ENCODE measurements around the gene OR2L2. TPM values are rescaled to one million over a fixed set of nuclear protein-coding genes. Genes with fewer than 3 reads are reported as not detected.

The OR2L2 gene
- total RNA-seq, 3 donors from 2014 or later (not counting 1 experiment from before 2014, with no cell fraction given) = 0.18 to 0.19 TPM; not detected in 1

DNA sequence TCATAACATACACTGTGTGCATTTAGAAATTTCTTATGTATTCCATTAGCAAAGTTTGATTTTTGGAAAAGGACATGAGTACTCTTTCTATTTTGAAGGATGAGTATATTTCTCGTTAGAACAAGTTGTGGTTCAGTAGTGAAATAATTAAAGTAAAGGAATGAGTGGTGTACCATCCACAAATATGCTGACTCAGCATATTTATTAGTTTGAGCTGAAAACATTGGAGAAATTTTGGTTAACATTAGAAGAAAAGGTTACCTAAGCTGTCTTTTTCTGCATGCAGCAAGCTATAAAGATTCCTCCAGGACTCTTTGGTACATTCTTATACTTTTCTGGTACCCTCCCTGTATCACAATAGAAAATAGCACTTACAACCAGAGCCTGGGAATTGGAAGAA, 22.1 kb upstream of the OR2L2 start:
- H3K27me3 ChIP-seq (ENCODE audit: control insufficient read depth, insufficient read depth, low read length) = no peaks in the 10 kb centered on the region
- no peaks in the 10 kb centered on the region for H3K36me3 ChIP-seq (ENCODE audit: control insufficient read depth, insufficient read depth, low read length)
- H3K4me1 Mint-ChIP-seq = no peaks in the 10 kb centered on the region
- H3K9me3 ChIP-seq (ENCODE audit: control insufficient read depth, insufficient read depth, low read length) = peaks cover 2% of the 10 kb centered on the region
- no peak for ATAC-seq
- TF ChIP-seq, protein P1, sequence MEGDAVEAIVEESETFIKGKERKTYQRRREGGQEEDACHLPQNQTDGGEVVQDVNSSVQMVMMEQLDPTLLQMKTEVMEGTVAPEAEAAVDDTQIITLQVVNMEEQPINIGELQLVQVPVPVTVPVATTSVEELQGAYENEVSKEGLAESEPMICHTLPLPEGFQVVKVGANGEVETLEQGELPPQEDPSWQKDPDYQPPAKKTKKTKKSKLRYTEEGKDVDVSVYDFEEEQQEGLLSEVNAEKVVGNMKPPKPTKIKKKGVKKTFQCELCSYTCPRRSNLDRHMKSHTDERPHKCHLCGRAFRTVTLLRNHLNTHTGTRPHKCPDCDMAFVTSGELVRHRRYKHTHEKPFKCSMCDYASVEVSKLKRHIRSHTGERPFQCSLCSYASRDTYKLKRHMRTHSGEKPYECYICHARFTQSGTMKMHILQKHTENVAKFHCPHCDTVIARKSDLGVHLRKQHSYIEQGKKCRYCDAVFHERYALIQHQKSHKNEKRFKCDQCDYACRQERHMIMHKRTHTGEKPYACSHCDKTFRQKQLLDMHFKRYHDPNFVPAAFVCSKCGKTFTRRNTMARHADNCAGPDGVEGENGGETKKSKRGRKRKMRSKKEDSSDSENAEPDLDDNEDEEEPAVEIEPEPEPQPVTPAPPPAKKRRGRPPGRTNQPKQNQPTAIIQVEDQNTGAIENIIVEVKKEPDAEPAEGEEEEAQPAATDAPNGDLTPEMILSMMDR (IDR thresholded peaks at IDR 0.05) = no peak
- intact Hi-C loops (cut with micrococcal nuclease) = no loop called here
- no peaks in the 10 kb centered on the region for H3K27me3 Mint-ChIP-seq (ENCODE audit: low read depth in 2 of 2)
- H3K4me3 Mint-ChIP-seq = no peak overlapping the region
- no peak for DNase-seq
- no peak overlapping the region for H3K27ac ChIP-seq (ENCODE audit: low read length)
- no peak overlapping the region for H3K4me3 ChIP-seq (ENCODE audit: low read length)
- H3K36me3 Mint-ChIP-seq = peaks cover 24% of the 10 kb centered on the region
- peaks cover 24 to 31% of the 10 kb centered on the region in 2 donors for H3K9me3 Mint-ChIP-seq
- no CpG with 5 or more reads among the region's 1 CpG for WGBS (ENCODE audit: insufficient coverage)
- H3K27ac Mint-ChIP-seq = no peak overlapping the region
- no peaks in the 10 kb centered on the region for H3K4me1 ChIP-seq (ENCODE audit: control insufficient read depth, insufficient read depth, low read length)

DNA sequence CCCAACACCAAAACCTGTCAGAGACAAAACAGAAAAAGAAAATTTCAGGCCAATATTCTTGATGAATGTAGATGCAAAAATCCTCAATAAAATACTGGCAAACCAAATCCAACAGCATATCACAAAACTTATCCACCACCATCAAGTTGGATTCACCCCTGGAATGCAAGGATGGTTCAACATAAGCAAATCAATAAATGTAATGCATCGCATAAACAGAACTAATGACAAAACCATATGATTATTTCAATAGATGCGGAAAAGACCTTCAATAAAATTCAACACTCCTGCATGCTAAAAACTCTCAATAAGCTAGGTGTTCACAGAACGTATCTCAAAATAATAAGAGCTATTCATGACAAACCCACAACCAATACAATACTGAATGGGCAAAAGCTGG, 20.2 kb upstream of the OR2L2 start:
- Mint-ChIP-seq H3K9me3 (peaks cover 18 to 26% of the 10 kb centered on the region in 2 donors), H3K4me3 (no peak overlapping the region), H3K4me1 (no peaks in the 10 kb centered on the region), H3K27me3 (ENCODE audit: low read depth in 2 of 2) (no peaks in the 10 kb centered on the region), H3K27ac (no peak overlapping the region), H3K36me3 (peaks cover 24% of the 10 kb centered on the region)
- Histone ChIP-seq H3K27ac (ENCODE audit: low read length) (no peak overlapping the region), H3K27me3 (ENCODE audit: control insufficient read depth, insufficient read depth, low read length) (no peaks in the 10 kb centered on the region), H3K4me1 (ENCODE audit: control insufficient read depth, insufficient read depth, low read length) (no peaks in the 10 kb centered on the region), H3K36me3 (ENCODE audit: control insufficient read depth, insufficient read depth, low read length) (no peaks in the 10 kb centered on the region), H3K4me3 (ENCODE audit: low read length) (no peak overlapping the region), H3K9me3 (ENCODE audit: control insufficient read depth, insufficient read depth, low read length) (peaks cover 2% of the 10 kb centered on the region)
- TF ChIP-seq, protein P1 (IDR thresholded peaks at IDR 0.05) = no peak
- WGBS (ENCODE audit: insufficient coverage) = 93% methylated on average over 3 of the region's 3 CpGs
- intact Hi-C loops (cut with micrococcal nuclease) = no loop called here
- DNase-seq (no peak), ATAC-seq (no peak)

DNA sequence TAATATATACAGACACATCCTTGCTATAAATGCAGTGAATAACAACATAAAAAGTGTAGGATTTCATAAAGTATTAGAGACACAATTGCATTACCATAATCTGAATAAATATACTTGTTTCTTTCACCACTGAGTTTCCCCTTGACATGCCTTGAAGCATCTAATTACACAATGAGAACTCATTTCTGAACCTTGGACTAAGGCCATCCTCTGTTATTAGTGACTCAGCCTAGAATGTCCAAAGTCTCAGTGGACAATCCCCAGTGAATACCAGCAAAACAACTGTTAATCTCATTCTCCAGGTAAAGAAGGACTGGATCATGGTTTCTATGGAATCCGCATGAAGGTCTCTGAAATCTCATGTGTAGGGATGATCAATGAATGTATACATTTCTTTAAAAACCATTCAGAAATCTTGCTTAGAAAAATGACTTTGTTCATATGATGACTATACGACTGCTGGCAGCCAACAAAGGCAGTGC, 16.6 kb upstream of the OR2L2 start, which contains the start of gene OR2L5:
Gene OR2L5 (plus strand): TSS at position 432 of the 482 bp plus-strand sequence. CDS start 8,288 bp downstream, outside the sequence.
- Histone ChIP-seq H3K36me3 (ENCODE audit: control insufficient read depth, insufficient read depth, low read length) (no peaks in the 10 kb centered on the region), H3K27ac (ENCODE audit: low read length) (no peak within 1 kb of the TSS), H3K4me1 (ENCODE audit: control insufficient read depth, insufficient read depth, low read length) (no peaks in the 10 kb centered on the region), H3K4me3 (ENCODE audit: low read length) (no peak within 1 kb of the TSS), H3K9me3 (ENCODE audit: control insufficient read depth, insufficient read depth, low read length) (peaks cover 2% of the 10 kb centered on the region), H3K27me3 (ENCODE audit: control insufficient read depth, insufficient read depth, low read length) (no peaks in the 10 kb centered on the region)
- H3K4me1 Mint-ChIP-seq = no peaks in the 10 kb centered on the region
- no peak for DNase-seq
- H3K27me3 Mint-ChIP-seq (ENCODE audit: low read depth in 2 of 2) = no peaks in the 10 kb centered on the region
- TF ChIP-seq, protein P1 (IDR thresholded peaks at IDR 0.05) = no peak
- H3K9me3 Mint-ChIP-seq = peaks cover 15 to 26% of the 10 kb centered on the region in 2 donors
- no peak within 1 kb of the TSS for H3K27ac Mint-ChIP-seq
- no peak for ATAC-seq
- H3K36me3 Mint-ChIP-seq = peaks cover 23% of the 10 kb centered on the region
- no peak within 1 kb of the TSS for H3K4me3 Mint-ChIP-seq
- 90% methylated on average over 2 of the region's 2 CpGs for whole genome bisulfite sequencing (ENCODE audit: insufficient coverage)
- intact Hi-C loops (cut with micrococcal nuclease) = no loop called here

DNA sequence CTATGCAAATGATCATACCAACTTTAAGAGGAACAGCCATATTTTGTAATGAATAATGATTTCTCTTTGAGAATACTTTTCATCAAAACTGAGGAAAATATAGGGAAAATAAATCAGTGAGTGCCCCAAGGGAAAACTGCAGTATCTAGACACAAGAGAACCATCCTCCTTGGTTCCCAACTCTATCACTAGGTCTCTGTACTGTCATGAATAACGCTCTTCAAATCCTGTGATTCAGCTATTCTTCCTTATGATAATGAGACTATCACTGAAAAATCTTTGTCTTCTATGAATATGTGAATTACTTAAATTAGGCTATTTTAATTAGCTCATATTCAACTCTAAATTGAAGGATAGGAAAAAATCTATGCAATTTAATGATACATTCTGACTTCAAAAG, 14.1 kb upstream of the OR2L2 start:
- Histone ChIP-seq H3K4me1 (ENCODE audit: control insufficient read depth, insufficient read depth, low read length) (no peaks in the 10 kb centered on the region), H3K36me3 (ENCODE audit: control insufficient read depth, insufficient read depth, low read length) (no peaks in the 10 kb centered on the region), H3K9me3 (ENCODE audit: control insufficient read depth, insufficient read depth, low read length) (peaks cover 2% of the 10 kb centered on the region), H3K4me3 (ENCODE audit: low read length) (no peak overlapping the region), H3K27ac (ENCODE audit: low read length) (no peak overlapping the region), H3K27me3 (ENCODE audit: control insufficient read depth, insufficient read depth, low read length) (no peaks in the 10 kb centered on the region)
- DNase-seq = no peak
- H3K4me1 Mint-ChIP-seq = no peaks in the 10 kb centered on the region
- peaks cover 7 to 14% of the 10 kb centered on the region in 2 donors for H3K9me3 Mint-ChIP-seq
- H3K27ac Mint-ChIP-seq = no peak overlapping the region
- no peak for ATAC-seq
- TF ChIP-seq, protein P1 (IDR thresholded peaks at IDR 0.05) = no peak
- intact Hi-C loops (cut with micrococcal nuclease) = no loop called here
- H3K27me3 Mint-ChIP-seq (ENCODE audit: low read depth in 2 of 2) = no peaks in the 10 kb centered on the region
- 80% methylated on average over 1 of the region's 1 CpG for WGBS (ENCODE audit: insufficient coverage)
- H3K4me3 Mint-ChIP-seq = no peak overlapping the region
- H3K36me3 Mint-ChIP-seq = peaks cover 8% of the 10 kb centered on the region
